Measurements from ENCODE around the gene LILRB4. TPM values are rescaled to one million over a fixed set of nuclear protein-coding genes. Genes with fewer than 3 reads are reported as not detected.
"Not testable (repeated sequence)": the region's sequence is repeated elsewhere in the genome, so short reads cannot be mapped to it uniquely, and the experiment has no call there.

LILRB4 gene
- total RNA-seq, 1 experiment from 2014 or later, result not detected

- H3K79me1 ChIP-seq (ENCODE audit: insufficient read depth, low read depth, low read length, poor library complexity, severe bottlenecking), result no peaks in the 10 kb centered on the region
- H3K79me2 ChIP-seq (ENCODE audit: insufficient read depth, low read length), result no peaks in the 10 kb centered on the region
- no peak overlapping the region for H2BK12ac ChIP-seq (ENCODE audit: insufficient read length, low read depth, low read length)
- no peak overlapping the region for H3K14ac ChIP-seq (ENCODE audit: insufficient read depth, low read length)
- no peaks in the 10 kb centered on the region for H4K20me1 ChIP-seq (ENCODE audit: control insufficient read depth, insufficient read depth, insufficient read length)
- H4K8ac ChIP-seq (replicated peaks; ENCODE audit: insufficient read length, low read depth, low read length), result no peak overlapping the region
- H2AFZ ChIP-seq (ENCODE audit: low read length), result no peak overlapping the region
- H3K18ac ChIP-seq (ENCODE audit: insufficient read length, low read depth, low read length), result no peak overlapping the region
- H3T11ph ChIP-seq (ENCODE audit: low read length), result no peak overlapping the region
- no peaks in the 10 kb centered on the region for H3K23me2 ChIP-seq (ENCODE audit: insufficient read length, low read depth, low read length, poor library complexity, severe bottlenecking)
- H3K9ac ChIP-seq (ENCODE audit: extremely low read depth, insufficient read length, low read length), result no peak overlapping the region
- H2BK5ac ChIP-seq (ENCODE audit: insufficient read length, low read length), result no peak overlapping the region
- Mint-ChIP-seq H3K9me3 (peaks cover 66 to 79% of the 10 kb centered on the region in 2 experiments), H3K27ac (no peak overlapping the region), H3K4me1 (no peaks in the 10 kb centered on the region), H3K36me3 (ENCODE audit: insufficient read depth in 1 of 3, low read depth in 3 of 3) (peaks cover 0 to 12% (median 4%) of the 10 kb centered on the region in 3 experiments; a peak in 4 of 7 replicates), H3K27me3 (ENCODE audit: low read depth) (no peaks in the 10 kb centered on the region), H3K4me3 (no peak overlapping the region)
- no peak overlapping the region for H4K5ac ChIP-seq (ENCODE audit: insufficient read length, low read depth, low read length)
- DNase-seq, result no peak
- H3K4ac ChIP-seq (ENCODE audit: low read depth, low read length), result no peak overlapping the region
- no peaks in the 10 kb centered on the region for H3K4me1 ChIP-seq (ENCODE audit: insufficient read depth, low read length)
- TF ChIP-seq, protein P1, sequence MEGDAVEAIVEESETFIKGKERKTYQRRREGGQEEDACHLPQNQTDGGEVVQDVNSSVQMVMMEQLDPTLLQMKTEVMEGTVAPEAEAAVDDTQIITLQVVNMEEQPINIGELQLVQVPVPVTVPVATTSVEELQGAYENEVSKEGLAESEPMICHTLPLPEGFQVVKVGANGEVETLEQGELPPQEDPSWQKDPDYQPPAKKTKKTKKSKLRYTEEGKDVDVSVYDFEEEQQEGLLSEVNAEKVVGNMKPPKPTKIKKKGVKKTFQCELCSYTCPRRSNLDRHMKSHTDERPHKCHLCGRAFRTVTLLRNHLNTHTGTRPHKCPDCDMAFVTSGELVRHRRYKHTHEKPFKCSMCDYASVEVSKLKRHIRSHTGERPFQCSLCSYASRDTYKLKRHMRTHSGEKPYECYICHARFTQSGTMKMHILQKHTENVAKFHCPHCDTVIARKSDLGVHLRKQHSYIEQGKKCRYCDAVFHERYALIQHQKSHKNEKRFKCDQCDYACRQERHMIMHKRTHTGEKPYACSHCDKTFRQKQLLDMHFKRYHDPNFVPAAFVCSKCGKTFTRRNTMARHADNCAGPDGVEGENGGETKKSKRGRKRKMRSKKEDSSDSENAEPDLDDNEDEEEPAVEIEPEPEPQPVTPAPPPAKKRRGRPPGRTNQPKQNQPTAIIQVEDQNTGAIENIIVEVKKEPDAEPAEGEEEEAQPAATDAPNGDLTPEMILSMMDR (conservative IDR thresholded peaks at IDR 0.05), result no peak
- no CpG with 5 or more reads among the region's 4 CpGs for WGBS (ENCODE audit: extremely low coverage, insufficient read length, low lambda C conversion rate)
- no peak overlapping the region for H2BK15ac ChIP-seq (ENCODE audit: low read depth, low read length)
- no peak overlapping the region for H3K56ac ChIP-seq (ENCODE audit: insufficient read length, low read depth, low read length)
- H3K9me3 ChIP-seq (ENCODE audit: control insufficient read depth, low read depth, low read length), result peaks cover 32% of the 10 kb centered on the region
- H2BK20ac ChIP-seq (ENCODE audit: low read depth, low read length, poor library complexity, severe bottlenecking), result no peak overlapping the region
- H3K27me3 ChIP-seq (ENCODE audit: insufficient read depth, low read length), result no peaks in the 10 kb centered on the region
- H3K27ac ChIP-seq (ENCODE audit: insufficient read length, low read depth, low read length), result no peak overlapping the region
- no peak overlapping the region for H3K4me2 ChIP-seq (ENCODE audit: insufficient read depth, insufficient read length, low read length)
- no peak overlapping the region for H3K23ac ChIP-seq (ENCODE audit: insufficient read length, low read depth, low read length)
- no peak overlapping the region for H2BK120ac ChIP-seq (ENCODE audit: low read depth, low read length, poor library complexity, severe bottlenecking)
- H2AK5ac ChIP-seq (ENCODE audit: insufficient read length, low read length), result no peak overlapping the region
- H4K91ac ChIP-seq (ENCODE audit: insufficient read length, low read depth, low read length), result no peak overlapping the region
Measured at GRCh38 chr19:54677217-54677616, 14.4 kb downstream of the LILRB4 start.

- not testable (repeated sequence) for H3K27me3 ChIP-seq (ENCODE audit: insufficient read depth, low read length); H3K79me1 ChIP-seq (ENCODE audit: insufficient read depth, low read depth, low read length, poor library complexity, severe bottlenecking); H3K4me3 Mint-ChIP-seq; H3K27me3 Mint-ChIP-seq (ENCODE audit: low read depth); H3K9ac ChIP-seq (ENCODE audit: extremely low read depth, insufficient read length, low read length); H3K27ac Mint-ChIP-seq; H2AK5ac ChIP-seq (ENCODE audit: insufficient read length, low read length); H3K4me2 ChIP-seq (ENCODE audit: insufficient read depth, insufficient read length, low read length); H3K56ac ChIP-seq (ENCODE audit: insufficient read length, low read depth, low read length); H2BK5ac ChIP-seq (ENCODE audit: insufficient read length, low read length); H4K20me1 ChIP-seq (ENCODE audit: control insufficient read depth, insufficient read depth, insufficient read length); H3K18ac ChIP-seq (ENCODE audit: insufficient read length, low read depth, low read length); H3K4me1 ChIP-seq (ENCODE audit: insufficient read depth, low read length); DNase-seq; H3K4me1 Mint-ChIP-seq; H4K8ac ChIP-seq (replicated peaks; ENCODE audit: insufficient read length, low read depth, low read length); H2BK15ac ChIP-seq (ENCODE audit: low read depth, low read length); H2AFZ ChIP-seq (ENCODE audit: low read length); H4K5ac ChIP-seq (ENCODE audit: insufficient read length, low read depth, low read length); H3K79me2 ChIP-seq (ENCODE audit: insufficient read depth, low read length); H2BK20ac ChIP-seq (ENCODE audit: low read depth, low read length, poor library complexity, severe bottlenecking); H2BK12ac ChIP-seq (ENCODE audit: insufficient read length, low read depth, low read length); H3K14ac ChIP-seq (ENCODE audit: insufficient read depth, low read length); H3K4ac ChIP-seq (ENCODE audit: low read depth, low read length); H3K23ac ChIP-seq (ENCODE audit: insufficient read length, low read depth, low read length); H2BK120ac ChIP-seq (ENCODE audit: low read depth, low read length, poor library complexity, severe bottlenecking); H4K91ac ChIP-seq (ENCODE audit: insufficient read length, low read depth, low read length); H3K23me2 ChIP-seq (ENCODE audit: insufficient read length, low read depth, low read length, poor library complexity, severe bottlenecking); H3K27ac ChIP-seq (ENCODE audit: insufficient read length, low read depth, low read length); H3T11ph ChIP-seq (ENCODE audit: low read length)
- Mint-ChIP-seq H3K36me3 (ENCODE audit: insufficient read depth in 1 of 3, low read depth in 3 of 3) (peaks cover 4 to 21% (median 5%) of the 10 kb centered on the region in 3 experiments; a peak in 3 of 7 replicates), H3K9me3 (peaks cover 77 to 83% of the 10 kb centered on the region in 2 experiments)
- peaks cover 57% of the 10 kb centered on the region for H3K9me3 ChIP-seq (ENCODE audit: control insufficient read depth, low read depth, low read length)
- no CpG with 5 or more reads among the region's 12 CpGs for WGBS (ENCODE audit: extremely low coverage, insufficient read length, low lambda C conversion rate)
Measured at GRCh38 chr19:54681596-54681995, 18.8 kb downstream of the LILRB4 start.

All from H9 (cell line).